Stimulated activated naive CD4-positive, alpha-beta T cell (primary cell): ENCODE results near the gene HERC2.
"Not testable (repeated sequence)": the region's sequence is repeated elsewhere in the genome, so short reads cannot be mapped to it uniquely, and the experiment has no call there.

Source experiments
- DNase-seq, 6 experiments: peaks; one replicate each; lab custom pipeline; 2025; lab: John Stamatoyannopoulos, UW

Gene HERC2

GRCh38 chr15:28281876-28282275 is 40.1 kb downstream of the HERC2 start:
- no peak for DNase-seq

GRCh38 chr15:28274635-28275034 is 47.3 kb downstream of the HERC2 start:
- DNase-seq: no peak

GRCh38 chr15:28273873-28274610 is 47.9 kb downstream of the HERC2 start:
- DNase-seq: no peak

- DNase-seq: no peak
Observed at GRCh38 chr15:28273468-28273867, 48.5 kb downstream of the HERC2 start.

GRCh38 chr15:28272587-28272986 is 49.4 kb downstream of the HERC2 start:
- DNase-seq: no peak

GRCh38 chr15:28271697-28272260 is 50.2 kb downstream of the HERC2 start:
- DNase-seq: no peak

- no peak for DNase-seq
Observed at GRCh38 chr15:28269097-28269496, 52.9 kb downstream of the HERC2 start.

GRCh38 chr15:28267727-28268126 is 54.3 kb downstream of the HERC2 start:
- DNase-seq: no peak

GRCh38 chr15:28265334-28266019 is 56.5 kb downstream of the HERC2 start:
- DNase-seq: no peak

- no peak for DNase-seq
Observed at GRCh38 chr15:28264166-28264565, 57.8 kb downstream of the HERC2 start.

- no peak for DNase-seq
Observed at GRCh38 chr15:28262438-28262837, 59.5 kb downstream of the HERC2 start.

GRCh38 chr15:28260722-28261121 is 61.3 kb downstream of the HERC2 start:
- DNase-seq: no peak

GRCh38 chr15:28260317-28260716 is 61.7 kb downstream of the HERC2 start:
- no peak for DNase-seq

GRCh38 chr15:28255965-28256364 is 66.0 kb downstream of the HERC2 start:
- DNase-seq: no peak

GRCh38 chr15:28252831-28253230 is 69.1 kb downstream of the HERC2 start:
- DNase-seq: no peak

- no peak for DNase-seq
Observed at GRCh38 chr15:28246605-28247004, 75.4 kb downstream of the HERC2 start.

GRCh38 chr15:28243901-28244300 is 78.1 kb downstream of the HERC2 start:
- no peak for DNase-seq

- DNase-seq: no peak
Observed at GRCh38 chr15:28243399-28243798, 78.6 kb downstream of the HERC2 start.

GRCh38 chr15:28238296-28238695 is 83.7 kb downstream of the HERC2 start:
- DNase-seq: not testable (repeated sequence)

- DNase-seq: not testable (repeated sequence)
Observed at GRCh38 chr15:28231743-28232142, 90.2 kb downstream of the HERC2 start.

GRCh38 chr15:28231336-28231735 is 90.6 kb downstream of the HERC2 start:
- not testable (repeated sequence) for DNase-seq

- not testable (repeated sequence) for DNase-seq
Observed at GRCh38 chr15:28228990-28229640, 92.9 kb downstream of the HERC2 start.

- DNase-seq: no peak
Observed at GRCh38 chr15:28228096-28228495, 93.9 kb downstream of the HERC2 start.
